ENCODE results near the gene PAGR1. TPM values are rescaled to one million over a fixed set of nuclear protein-coding genes. Genes with fewer than 3 reads are reported as not detected.

Gene PAGR1
- total RNA-seq, 1 donor from 2014 or later: 29.1 TPM

- peak overlapping the region; percentile 92 for H3K27ac Mint-ChIP-seq (ENCODE audit: unreplicated experiment)
These were observed 9.1 kb upstream of the PAGR1 start for GRCh38 chr16:29806641-29807425.

GRCh38 chr16:29807426-29808218 lies 8.3 kb upstream of the PAGR1 start:
- peaks cover 4% of the 10 kb centered on the region for H3K36me3 Mint-ChIP-seq (ENCODE audit: unreplicated experiment)
- peak; percentile 95 for DNase-seq (ENCODE audit: extremely low spot score, unreplicated experiment)
- TF ChIP-seq CTCF (IDR thresholded peaks at IDR 0.05): peak; percentile 52
- H3K9me3 Mint-ChIP-seq (ENCODE audit: unreplicated experiment): no peaks in the 10 kb centered on the region
- no peaks in the 10 kb centered on the region for H3K27me3 Mint-ChIP-seq (ENCODE audit: unreplicated experiment)
- H3K4me1 Mint-ChIP-seq (ENCODE audit: unreplicated experiment): peaks cover 52% of the 10 kb centered on the region
- peak overlapping the region; percentile 83 for H3K4me3 Mint-ChIP-seq (ENCODE audit: unreplicated experiment)
- H3K27ac Mint-ChIP-seq (ENCODE audit: unreplicated experiment): peak overlapping the region; percentile 92

More at GRCh38 chr16:29806641-29807425, 9.1 kb upstream of the PAGR1 start:
- no peak for DNase-seq (ENCODE audit: extremely low spot score, unreplicated experiment)
- H3K4me3 Mint-ChIP-seq (ENCODE audit: unreplicated experiment): peak overlapping the region; percentile 83
- peaks cover 46% of the 10 kb centered on the region for H3K4me1 Mint-ChIP-seq (ENCODE audit: unreplicated experiment)
- H3K36me3 Mint-ChIP-seq (ENCODE audit: unreplicated experiment): peaks cover 4% of the 10 kb centered on the region
- no peaks in the 10 kb centered on the region for H3K27me3 Mint-ChIP-seq (ENCODE audit: unreplicated experiment)
- no peaks in the 10 kb centered on the region for H3K9me3 Mint-ChIP-seq (ENCODE audit: unreplicated experiment)
- no peak for TF ChIP-seq CTCF (IDR thresholded peaks at IDR 0.05)

GRCh38 chr16:29808219-29808900 lies 7.6 kb upstream of the PAGR1 start:
- Mint-ChIP-seq H3K9me3 (ENCODE audit: unreplicated experiment) (no peaks in the 10 kb centered on the region), H3K36me3 (ENCODE audit: unreplicated experiment) (peaks cover 4% of the 10 kb centered on the region), H3K27me3 (ENCODE audit: unreplicated experiment) (no peaks in the 10 kb centered on the region), H3K27ac (ENCODE audit: unreplicated experiment) (peak overlapping the region; percentile 92), H3K4me1 (ENCODE audit: unreplicated experiment) (peaks cover 60% of the 10 kb centered on the region), H3K4me3 (ENCODE audit: unreplicated experiment) (peak overlapping the region; percentile 83)
- no peak for DNase-seq (ENCODE audit: extremely low spot score, unreplicated experiment)
- no peak for TF ChIP-seq CTCF (IDR thresholded peaks at IDR 0.05)

- Mint-ChIP-seq H3K4me3 (ENCODE audit: unreplicated experiment) (peak overlapping the region; percentile 83), H3K36me3 (ENCODE audit: unreplicated experiment) (peaks cover 4% of the 10 kb centered on the region), H3K27ac (ENCODE audit: unreplicated experiment) (peak overlapping the region; percentile 92), H3K4me1 (ENCODE audit: unreplicated experiment) (peaks cover 64% of the 10 kb centered on the region), H3K27me3 (ENCODE audit: unreplicated experiment) (no peaks in the 10 kb centered on the region), H3K9me3 (ENCODE audit: unreplicated experiment) (no peaks in the 10 kb centered on the region)
- no peak for DNase-seq (ENCODE audit: extremely low spot score, unreplicated experiment)
- no peak for TF ChIP-seq CTCF (IDR thresholded peaks at IDR 0.05)
These were observed 6.8 kb upstream of the PAGR1 start for GRCh38 chr16:29809031-29809747.

All from osteocyte (in vitro differentiated cells).